AG04449 (cell line): ENCODE data around the gene SMAD9.
"Not testable (repeated sequence)": the region's sequence is repeated elsewhere in the genome, so short reads cannot be mapped to it uniquely, and the experiment has no call there.

Experiments used
- CTCF ChIA-PET: fragments of 350-600 bp; formaldehyde crosslinking; extraction: SDS; loops from one replicate; lab custom pipeline; 2021; ENCODE audit warnings: antibody characterized with exemption; lab: Yijun Ruan, JAX
- POLR2A ChIA-PET: fragments of 400-600, 350-600 bp; formaldehyde crosslinking; extraction: SDS; loops from one replicate; lab custom pipeline; 2020; ENCODE audit warnings: antibody characterized with exemption, inconsistent platforms; lab: Yijun Ruan, JAX
- DNase-seq: peaks from one replicate; pipeline ENCODE4 v3.0.0-alpha.2; 2010; ENCODE audit warnings: low read depth, low spot score
- H3K4me3 ChIP-seq: 2 replicates; pipeline ENCODE4 v1.5.1; 2011; ENCODE audit warnings: low read depth, mild to moderate bottlenecking, control low read depth, low read length
- CTCF ChIP-seq: IDR thresholded peaks from one replicate; pipeline ENCODE4 v1.5.1; 2011; ENCODE audit warnings: mild to moderate bottlenecking, moderate library complexity, low read length, control low read depth, inconsistent platforms; ENCODE audit not compliant: insufficient read depth; ENCODE audit errors: missing control alignments

The SMAD9 gene

DNA sequence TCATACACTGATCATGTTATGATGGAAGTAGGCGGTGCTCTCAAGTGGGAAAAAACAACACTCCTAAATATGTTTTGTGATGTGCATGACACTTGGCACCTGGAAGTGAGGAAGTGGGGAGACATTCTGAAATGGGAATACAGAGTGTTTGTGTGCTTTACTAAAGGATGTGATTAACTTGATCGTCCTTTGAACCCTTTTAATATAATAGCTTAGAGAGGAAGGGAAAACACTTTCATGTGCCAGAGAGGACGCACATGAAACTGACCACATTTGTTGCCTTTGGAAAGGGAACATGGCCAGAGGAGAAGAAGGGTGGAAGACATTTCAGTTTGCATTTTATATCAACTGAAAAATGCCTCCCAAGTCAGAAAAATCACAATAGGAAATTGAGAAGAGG lies 31.4 kb downstream of the SMAD9 start:
- POLR2A ChIA-PET = no interaction called here
- DNase-seq = no peak
- no peak overlapping the region for H3K4me3 ChIP-seq
- no peak for TF ChIP-seq CTCF
- CTCF ChIA-PET = interaction anchor here (1.8 to 2.9 kb wide), 2 partner anchors 30 to 92 kb away, joined by 5 to 16 read pairs; no protein-coding TSS in a partner anchor

DNA sequence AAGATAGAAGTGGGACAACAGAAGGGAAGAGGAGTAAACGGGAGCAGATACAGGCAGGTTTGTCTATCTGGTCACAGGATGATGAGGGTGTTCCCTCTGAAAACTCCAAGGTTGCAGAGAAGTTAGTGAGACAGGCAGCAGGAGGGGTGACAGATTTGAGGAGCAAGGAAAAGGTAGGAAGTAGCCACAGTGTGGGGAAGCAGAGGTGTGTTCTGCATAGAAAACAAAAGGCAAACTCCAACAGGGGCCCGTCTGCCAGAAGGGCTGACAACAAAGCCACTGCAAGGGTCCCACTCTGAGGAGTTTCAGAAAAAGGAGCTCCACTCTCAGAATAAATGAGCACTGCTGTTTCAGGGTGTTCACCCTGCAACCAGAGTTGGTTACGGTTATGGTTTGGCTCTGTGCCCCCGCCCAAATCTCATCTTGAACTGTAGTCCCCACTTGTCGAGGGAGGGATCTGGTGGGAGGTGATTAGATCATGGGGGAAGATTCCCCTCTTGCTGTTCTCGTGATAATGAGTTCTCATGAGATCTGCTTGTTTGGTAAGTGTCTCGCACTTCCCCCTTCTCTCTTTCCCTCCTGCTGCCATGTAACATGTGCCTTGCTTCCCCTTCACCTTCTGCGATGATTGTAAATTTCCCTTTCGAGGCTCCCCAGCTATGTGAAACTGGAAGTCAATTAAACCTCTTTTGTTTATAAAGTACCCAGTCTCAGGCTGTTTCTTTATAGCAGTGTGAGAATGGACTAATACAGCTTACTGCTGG lies 32.1 kb downstream of the SMAD9 start:
- H3K4me3 ChIP-seq = no peak overlapping the region
- ChIA-PET CTCF (interaction anchor here (1.8 to 2.9 kb wide), 2 partner anchors 30 to 93 kb away, joined by 5 to 16 read pairs; no protein-coding TSS in a partner anchor), POLR2A (no interaction called here)
- no peak for DNase-seq
- TF ChIP-seq CTCF = no peak

DNA sequence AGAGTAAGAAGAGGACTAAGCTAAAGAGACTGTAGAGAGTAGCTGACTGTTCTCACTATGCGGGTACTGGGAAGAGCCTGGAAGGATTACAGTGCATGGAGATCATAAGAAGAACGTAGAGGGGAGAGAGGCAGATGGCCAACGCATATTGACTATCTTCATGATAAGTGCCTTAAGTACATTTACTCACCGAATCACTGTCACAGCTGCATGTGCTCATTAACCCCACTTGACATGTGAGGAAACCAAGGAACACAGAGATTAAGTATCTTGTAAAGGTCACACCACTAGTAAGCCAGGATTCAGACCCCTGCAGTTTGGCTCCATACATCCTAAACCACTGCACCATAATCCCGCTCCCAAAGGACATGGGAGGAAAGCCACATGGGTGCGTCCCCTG lies 34.1 kb downstream of the SMAD9 start:
- H3K4me3 ChIP-seq = no peak overlapping the region
- CTCF ChIA-PET = interaction anchor here (1.4 kb wide), 1 partner anchor 27 kb away, joined by 4 read pairs; no protein-coding TSS in a partner anchor
- DNase-seq = no peak

DNA sequence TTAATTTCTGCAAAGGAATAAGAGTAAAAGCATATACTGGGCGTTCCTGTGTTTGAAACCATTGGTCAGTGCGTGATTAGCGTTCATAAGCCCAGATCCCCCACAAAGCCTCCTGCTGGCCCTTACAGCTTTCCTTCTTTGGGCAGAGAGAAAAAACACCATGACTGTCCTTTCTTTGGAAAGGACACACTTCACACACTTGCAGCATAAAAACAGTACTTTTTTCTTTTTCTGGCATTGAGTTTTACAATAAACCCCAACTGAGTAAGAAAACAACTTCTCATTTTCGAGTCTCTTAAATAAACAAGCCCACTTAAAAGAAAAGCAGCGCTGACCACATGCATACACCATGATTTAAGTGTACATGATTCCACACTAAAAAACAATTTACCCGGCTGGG lies 35.8 kb downstream of the SMAD9 start:
- CTCF ChIA-PET = no interaction called here
- POLR2A ChIA-PET = no interaction called here
- TF ChIP-seq CTCF = no peak
- no peak for DNase-seq
- no peak overlapping the region for H3K4me3 ChIP-seq

More for the DNA sequence above, 34.1 kb downstream of the SMAD9 start:
- TF ChIP-seq CTCF = no peak
- POLR2A ChIA-PET = no interaction called here

DNA sequence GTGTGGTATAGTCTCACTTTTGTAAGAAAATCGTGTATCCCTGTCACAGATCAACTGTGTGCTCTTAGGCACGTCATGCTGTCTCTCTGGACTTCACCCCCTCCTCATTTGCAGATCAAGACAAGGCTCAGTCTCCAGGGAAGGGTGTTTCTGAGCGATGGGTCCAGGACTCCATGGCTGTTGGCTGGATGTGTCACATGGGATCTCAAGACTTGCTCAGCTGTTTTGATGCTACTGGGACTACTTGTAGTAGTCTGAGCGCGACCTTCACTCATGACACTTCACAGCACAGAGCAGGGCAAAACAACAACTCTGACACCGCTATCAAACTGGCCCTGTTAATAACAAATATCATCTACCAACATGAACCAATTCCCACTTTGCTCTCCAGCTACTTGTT lies 36.2 kb downstream of the SMAD9 start:
- TF ChIP-seq CTCF = no peak
- CTCF ChIA-PET = interaction anchor here (1.2 kb wide), 1 partner anchor 26 kb away, joined by 5 read pairs; no protein-coding TSS in a partner anchor

GRCh38 chr13:36883392-36883791 lies 36.6 kb downstream of the SMAD9 start:
- CTCF ChIA-PET = interaction anchor here (1.2 kb wide), 1 partner anchor 25 kb away, joined by 5 read pairs; no protein-coding TSS in a partner anchor
- DNase-seq, POLR2A ChIA-PET, H3K4me3 ChIP-seq: not testable (repeated sequence)

More for the DNA sequence above, 36.2 kb downstream of the SMAD9 start:
- POLR2A ChIA-PET = no interaction called here
- no peak overlapping the region for H3K4me3 ChIP-seq
- DNase-seq = no peak
